ENCODE data around the gene PWWP2A. TPM values are rescaled to one million over a fixed set of nuclear protein-coding genes. Genes with fewer than 3 reads are reported as not detected.

PWWP2A gene
- total RNA-seq, 2 donors from 2014 or later, result 27.0 to 75.5 TPM

GRCh38 chr5:160064995-160065614, 54.1 kb downstream of the PWWP2A start:
- H3K27me3 ChIP-seq, result no peaks in the 10 kb centered on the region
- H3K4me3 ChIP-seq, result no peak overlapping the region
- no peaks in the 10 kb centered on the region for H3K9me3 ChIP-seq
- WGBS, 2 donors, result 19 to 36% methylated on average over 6 to 9 of the region's 9 CpGs
- no peak for TF ChIP-seq CTCF (IDR thresholded peaks at IDR 0.05)
- peak in 2 of 3 donors; percentile 20 to 24 for TF ChIP-seq POLR2A (IDR thresholded peaks at IDR 0.05)
- ATAC-seq, result peak; percentile 84
- intact Hi-C loops (cut with DNase I), result no loop called here
- no peaks in the 10 kb centered on the region for H3K36me3 ChIP-seq (replicated peaks in 1 of 2; ENCODE audit: insufficient read depth in 1 of 2, low read depth in 2 of 2)
- peak overlapping the region; percentile 67 to 86 (median 80) for H3K27ac ChIP-seq
- peak; percentile 81 to 91 (median 84) for DNase-seq
- peaks cover 36% of the 10 kb centered on the region for H3K4me1 ChIP-seq

- TF ChIP-seq POLR2A (IDR thresholded peaks at IDR 0.05), result no peak
- TF ChIP-seq CTCF (IDR thresholded peaks at IDR 0.05), result no peak
- H3K4me3 ChIP-seq, result no peak overlapping the region
- ATAC-seq (peak; percentile 93), DNase-seq (peak; percentile 93 to 96 (median 95))
- H3K36me3 ChIP-seq (replicated peaks in 1 of 2; ENCODE audit: insufficient read depth in 1 of 2, low read depth in 2 of 2), result no peaks in the 10 kb centered on the region
- 7 to 33% methylated on average over 1 of the region's 1 CpG for WGBS, 2 donors
- peaks cover 36% of the 10 kb centered on the region for H3K4me1 ChIP-seq
- H3K9me3 ChIP-seq, result no peaks in the 10 kb centered on the region
- no peaks in the 10 kb centered on the region for H3K27me3 ChIP-seq
- H3K27ac ChIP-seq, result peak overlapping the region; percentile 67 to 86 (median 80)
- intact Hi-C loops (cut with DNase I), result no loop called here
Observed at GRCh38 chr5:160064417-160064810, 54.8 kb downstream of the PWWP2A start.

- TF ChIP-seq CTCF (IDR thresholded peaks at IDR 0.05) (no peak), POLR2A (IDR thresholded peaks at IDR 0.05) (no peak)
- Histone ChIP-seq H3K36me3 (replicated peaks in 1 of 2; ENCODE audit: insufficient read depth in 1 of 2, low read depth in 2 of 2) (no peaks in the 10 kb centered on the region), H3K4me3 (no peak overlapping the region), H3K4me1 (peaks cover 30% of the 10 kb centered on the region), H3K9me3 (no peaks in the 10 kb centered on the region), H3K27me3 (no peaks in the 10 kb centered on the region), H3K27ac (no peak overlapping the region)
- DNase-seq, result no peak
- ATAC-seq, result no peak
- intact Hi-C loops (cut with DNase I), result no loop called here
- WGBS, 2 donors, result 81 to 88% methylated on average over 3 of the region's 3 CpGs
Observed at GRCh38 chr5:160061770-160062169, 57.5 kb downstream of the PWWP2A start.

- Histone ChIP-seq H3K27ac (no peak overlapping the region), H3K4me3 (no peak overlapping the region), H3K36me3 (replicated peaks in 1 of 2; ENCODE audit: insufficient read depth in 1 of 2, low read depth in 2 of 2) (no peaks in the 10 kb centered on the region), H3K27me3 (no peaks in the 10 kb centered on the region), H3K4me1 (peaks cover 18% of the 10 kb centered on the region), H3K9me3 (no peaks in the 10 kb centered on the region)
- ATAC-seq, result no peak
- intact Hi-C loops (cut with DNase I), result no loop called here
- DNase-seq, result no peak
- TF ChIP-seq POLR2A (IDR thresholded peaks at IDR 0.05) (no peak), CTCF (IDR thresholded peaks at IDR 0.05) (no peak)
- WGBS, 2 donors, result 82 to 87% methylated on average over 4 of the region's 4 CpGs
Observed at GRCh38 chr5:160060001-160060400, 59.2 kb downstream of the PWWP2A start.

- no peak overlapping the region for H3K4me3 ChIP-seq
- H3K36me3 ChIP-seq (replicated peaks in 1 of 2; ENCODE audit: insufficient read depth in 1 of 2, low read depth in 2 of 2), result peaks cover 0 to 2% of the 10 kb centered on the region in 2 donors
- intact Hi-C loops (cut with DNase I), result no loop called here
Observed at GRCh38 chr5:160057256-160057655, 62.0 kb downstream of the PWWP2A start.

More at GRCh38 chr5:160057256-160057655, 62.0 kb downstream of the PWWP2A start:
- WGBS, 2 donors, result 86 to 92% methylated on average over 4 of the region's 4 CpGs
- no peak for ATAC-seq
- no peak for TF ChIP-seq POLR2A (IDR thresholded peaks at IDR 0.05)
- no peak for TF ChIP-seq CTCF (IDR thresholded peaks at IDR 0.05)
- Histone ChIP-seq H3K27ac (no peak overlapping the region), H3K4me1 (no peaks in the 10 kb centered on the region), H3K9me3 (no peaks in the 10 kb centered on the region), H3K27me3 (no peaks in the 10 kb centered on the region)
- DNase-seq, result no peak
